Testis (tissue), 2 donors: Measurements from ENCODE around the gene KCNQ1OT1.

Experiments
- CTCF ChIP-seq, 3 experiments: fragments of 450-650 bp in 2 of 3; fragments of 200-600 bp in 1 of 3; sonication (generic) in 1 of 3; IDR thresholded peaks; one replicate each; pipeline ENCODE4 v1.5.1; 2016 to 2019; ENCODE audit warnings: antibody characterized with exemption in 3 of 3, mild to moderate bottlenecking in 2 of 3, moderate library complexity in 1 of 3
- POLR2A ChIP-seq: fragments of 450-650 bp; IDR thresholded peaks from one replicate; pipeline ENCODE4 v1.6.1; 2017; ENCODE audit warnings: antibody characterized with exemption, mild to moderate bottlenecking, moderate library complexity

GRCh38 chr11:2743427-2744110, 43.8 kb upstream of the KCNQ1OT1 start:
- TF ChIP-seq CTCF (IDR thresholded peaks at IDR 0.05) (no peak), POLR2A (no peak)
